ENCODE data around the gene CPNE8.

Gene CPNE8

DNA sequence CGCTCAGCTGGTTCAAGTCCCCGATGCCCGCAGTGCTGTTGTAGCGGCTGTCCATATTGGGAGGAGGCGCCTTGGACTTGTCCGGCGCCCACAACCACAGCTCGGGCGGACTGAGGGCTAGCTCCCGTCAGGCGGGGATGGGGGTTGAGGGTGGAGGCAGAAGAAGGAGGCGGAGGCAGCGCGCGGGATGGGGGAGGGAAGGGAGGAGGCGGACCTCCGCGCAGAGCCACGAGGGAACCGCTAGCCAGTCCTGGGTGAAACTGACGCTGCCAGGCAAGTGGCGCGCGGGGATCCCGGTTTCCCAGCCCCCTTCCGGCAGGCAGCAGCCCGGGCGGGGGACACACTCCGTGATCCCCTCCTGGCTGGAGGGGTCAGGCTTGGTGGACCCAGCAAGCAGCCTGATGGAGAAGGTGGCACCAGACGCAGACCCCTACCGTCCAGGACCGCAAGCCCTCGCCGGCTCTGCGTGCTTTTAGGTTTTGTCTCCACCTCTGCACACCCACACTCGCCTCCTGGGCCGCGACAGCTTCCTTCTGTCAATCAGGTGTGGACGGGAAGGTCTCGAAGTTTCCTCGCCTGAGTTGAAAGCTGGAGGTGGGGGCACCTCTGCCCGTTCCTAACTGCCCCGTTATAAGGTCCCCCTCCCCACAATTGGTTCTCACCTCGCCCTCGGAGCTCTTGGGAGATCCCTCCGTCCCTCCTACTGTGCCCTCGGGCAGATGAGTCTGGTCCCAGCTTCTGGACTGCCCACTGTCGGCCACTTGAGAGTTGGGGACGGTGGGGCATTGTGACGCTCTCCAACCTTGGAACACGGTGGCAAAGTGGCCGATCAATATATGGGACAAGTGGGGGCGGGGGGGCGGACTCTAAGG, at the start of gene CPNE8:
TSS of gene CPNE8 (minus strand) at position 112 of the 872 bp plus-strand sequence. CDS start at position 55, 57 bp downstream.
- peak within 1 kb of the TSS; percentile 79 for H3K4me3 Mint-ChIP-seq
- ATAC-seq (ENCODE audit: low read depth) (no peak), DNase-seq (ENCODE audit: low spot score in 2 of 2) (peak in 1 of 2 donors; percentile 11)
- H3K27ac Mint-ChIP-seq: no peak within 1 kb of the TSS
- peaks cover 4% of the 10 kb centered on the region for H3K36me3 Mint-ChIP-seq
- H3K9me3 Mint-ChIP-seq: peaks cover 5% of the 10 kb centered on the region
- peaks cover 16% of the 10 kb centered on the region for H3K27me3 Mint-ChIP-seq
- peaks cover 4% of the 10 kb centered on the region for H3K4me1 Mint-ChIP-seq

DNA sequence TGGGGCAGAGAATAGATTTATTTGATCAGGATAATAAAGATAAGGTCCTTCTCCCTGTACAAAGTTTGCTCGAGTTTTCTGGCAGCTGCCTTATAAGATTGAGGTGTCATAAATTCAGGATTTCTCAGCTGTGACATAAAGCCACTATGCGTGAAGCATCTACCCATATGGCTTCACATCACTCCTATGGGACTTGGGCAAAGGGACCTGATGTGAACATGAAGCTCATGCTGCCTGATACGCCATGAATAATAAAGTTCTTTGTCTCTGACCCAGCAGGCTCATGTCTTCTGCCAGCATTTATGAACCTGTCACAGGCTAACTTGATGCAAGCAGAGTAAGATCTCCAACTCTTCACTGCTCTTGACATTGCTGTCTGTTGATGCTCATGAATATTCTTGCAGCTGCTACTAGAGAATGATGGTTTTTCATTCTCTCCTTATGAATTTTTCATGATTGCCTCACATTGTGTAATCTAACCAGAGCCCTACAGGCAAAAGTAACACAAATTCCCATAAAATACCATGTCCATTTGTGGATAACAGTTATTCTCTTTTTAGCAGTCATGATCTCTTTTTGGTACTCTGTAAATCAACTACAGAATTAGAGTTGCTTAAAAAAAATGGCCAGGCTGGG, 49.0 kb upstream of the CPNE8 start:
- H3K9me3 Mint-ChIP-seq: peaks cover 5% of the 10 kb centered on the region
- no peak overlapping the region for H3K4me3 Mint-ChIP-seq
- H3K36me3 Mint-ChIP-seq: no peaks in the 10 kb centered on the region
- H3K27ac Mint-ChIP-seq: no peak overlapping the region
- H3K4me1 Mint-ChIP-seq: no peaks in the 10 kb centered on the region
- H3K27me3 Mint-ChIP-seq: no peaks in the 10 kb centered on the region
- no peak for ATAC-seq (ENCODE audit: low read depth)
- no peak for DNase-seq (ENCODE audit: low spot score in 2 of 2)

GRCh38 chr12:38949363-38949762, 44.0 kb upstream of the CPNE8 start:
- DNase-seq (ENCODE audit: low spot score in 2 of 2) (no peak), ATAC-seq (ENCODE audit: low read depth) (no peak)
- Mint-ChIP-seq H3K27ac (no peak overlapping the region), H3K4me1 (no peaks in the 10 kb centered on the region), H3K4me3 (no peak overlapping the region), H3K36me3 (no peaks in the 10 kb centered on the region), H3K9me3 (peaks cover 14% of the 10 kb centered on the region), H3K27me3 (no peaks in the 10 kb centered on the region)

- Mint-ChIP-seq H3K4me3 (no peak overlapping the region), H3K27ac (no peak overlapping the region), H3K4me1 (no peaks in the 10 kb centered on the region), H3K9me3 (peaks cover 2% of the 10 kb centered on the region), H3K27me3 (no peaks in the 10 kb centered on the region), H3K36me3 (no peaks in the 10 kb centered on the region)
- ATAC-seq (ENCODE audit: low read depth): no peak
- no peak for DNase-seq (ENCODE audit: low spot score in 2 of 2)
Observed at GRCh38 chr12:38934686-38935085, 29.3 kb upstream of the CPNE8 start.

- Mint-ChIP-seq H3K27me3 (no peaks in the 10 kb centered on the region), H3K27ac (no peak overlapping the region), H3K4me1 (no peaks in the 10 kb centered on the region), H3K36me3 (no peaks in the 10 kb centered on the region), H3K9me3 (peaks cover 2% of the 10 kb centered on the region), H3K4me3 (no peak overlapping the region)
- ATAC-seq (ENCODE audit: low read depth): no peak
- no peak for DNase-seq (ENCODE audit: low spot score in 2 of 2)
Observed at GRCh38 chr12:38934078-38934584, 28.7 kb upstream of the CPNE8 start.

GRCh38 chr12:38932320-38932719, 26.9 kb upstream of the CPNE8 start:
- Mint-ChIP-seq H3K9me3 (no peaks in the 10 kb centered on the region), H3K27me3 (no peaks in the 10 kb centered on the region), H3K4me1 (no peaks in the 10 kb centered on the region), H3K27ac (no peak overlapping the region), H3K36me3 (no peaks in the 10 kb centered on the region), H3K4me3 (no peak overlapping the region)
- no peak for DNase-seq (ENCODE audit: low spot score in 2 of 2)
- no peak for ATAC-seq (ENCODE audit: low read depth)

GRCh38 chr12:38931461-38931860, 26.1 kb upstream of the CPNE8 start:
- no peak for DNase-seq (ENCODE audit: low spot score in 2 of 2)
- H3K36me3 Mint-ChIP-seq: no peaks in the 10 kb centered on the region

GRCh38 chr12:38930990-38931389, 25.6 kb upstream of the CPNE8 start:
- no peak for ATAC-seq (ENCODE audit: low read depth)
- Mint-ChIP-seq H3K4me3 (no peak overlapping the region), H3K9me3 (no peaks in the 10 kb centered on the region), H3K27ac (no peak overlapping the region), H3K36me3 (no peaks in the 10 kb centered on the region), H3K4me1 (no peaks in the 10 kb centered on the region), H3K27me3 (no peaks in the 10 kb centered on the region)
- no peak for DNase-seq (ENCODE audit: low spot score in 2 of 2)

More at GRCh38 chr12:38931461-38931860, 26.1 kb upstream of the CPNE8 start:
- no peaks in the 10 kb centered on the region for H3K27me3 Mint-ChIP-seq
- ATAC-seq (ENCODE audit: low read depth): no peak
- no peaks in the 10 kb centered on the region for H3K9me3 Mint-ChIP-seq
- H3K27ac Mint-ChIP-seq: no peak overlapping the region
- no peak overlapping the region for H3K4me3 Mint-ChIP-seq
- H3K4me1 Mint-ChIP-seq: no peaks in the 10 kb centered on the region

DNA sequence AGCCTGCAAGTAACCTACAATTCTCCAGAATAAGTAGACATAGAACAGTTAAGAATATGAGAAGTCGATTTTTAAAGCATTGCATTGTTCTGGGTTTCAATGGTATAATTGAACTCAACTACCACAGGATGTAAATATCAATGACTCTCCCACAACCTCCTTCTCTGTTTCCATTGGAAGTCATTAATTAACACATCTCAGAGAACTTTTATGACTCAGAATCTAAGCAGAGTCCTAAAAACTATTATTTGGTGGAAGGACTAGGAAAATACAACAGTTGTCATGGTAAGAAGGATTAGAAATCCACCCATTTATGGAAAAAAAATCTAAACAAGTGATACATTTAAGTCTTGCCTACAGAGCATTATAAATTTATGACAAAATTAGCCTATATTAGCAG, 21.1 kb upstream of the CPNE8 start:
- Mint-ChIP-seq H3K4me1 (no peaks in the 10 kb centered on the region), H3K4me3 (no peak overlapping the region), H3K9me3 (peaks cover 1% of the 10 kb centered on the region), H3K36me3 (no peaks in the 10 kb centered on the region), H3K27ac (no peak overlapping the region), H3K27me3 (no peaks in the 10 kb centered on the region)
- no peak for ATAC-seq (ENCODE audit: low read depth)
- DNase-seq (ENCODE audit: low spot score in 2 of 2): no peak

DNA sequence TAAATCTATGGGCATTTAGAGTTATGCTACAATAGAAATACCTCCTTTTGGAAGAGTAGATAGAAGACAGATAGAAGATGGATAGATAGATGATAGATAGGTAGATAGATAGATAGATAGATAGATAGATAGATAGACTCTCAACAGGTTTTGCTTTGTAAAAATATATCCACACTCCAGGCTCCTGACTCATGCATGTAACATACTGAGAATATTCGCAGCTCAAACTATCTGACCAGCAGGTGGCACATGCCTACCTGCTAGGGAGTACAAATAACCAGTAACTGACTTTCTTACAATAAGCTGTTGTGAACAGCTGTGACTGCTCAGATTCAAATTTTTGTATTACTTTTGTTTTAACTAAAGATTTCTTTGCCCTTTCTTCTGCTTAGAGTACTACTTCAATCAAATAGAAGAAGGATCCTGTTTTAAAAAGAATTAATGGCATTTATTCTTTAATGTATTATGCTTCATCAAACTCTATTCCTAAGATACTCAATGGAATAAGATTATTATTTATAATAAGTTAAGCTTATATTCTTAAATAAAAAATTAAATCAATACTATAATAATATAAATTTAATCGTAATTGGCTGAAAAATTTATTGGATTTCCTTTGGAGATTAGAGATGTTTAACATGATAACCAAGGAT, 15.8 kb upstream of the CPNE8 start:
- ATAC-seq (ENCODE audit: low read depth): no peak
- H3K9me3 Mint-ChIP-seq: peaks cover 4% of the 10 kb centered on the region
- no peaks in the 10 kb centered on the region for H3K36me3 Mint-ChIP-seq
- H3K27ac Mint-ChIP-seq: no peak overlapping the region
- no peak for DNase-seq (ENCODE audit: low spot score in 2 of 2)
- H3K27me3 Mint-ChIP-seq: no peaks in the 10 kb centered on the region
- no peaks in the 10 kb centered on the region for H3K4me1 Mint-ChIP-seq
- no peak overlapping the region for H3K4me3 Mint-ChIP-seq

DNA sequence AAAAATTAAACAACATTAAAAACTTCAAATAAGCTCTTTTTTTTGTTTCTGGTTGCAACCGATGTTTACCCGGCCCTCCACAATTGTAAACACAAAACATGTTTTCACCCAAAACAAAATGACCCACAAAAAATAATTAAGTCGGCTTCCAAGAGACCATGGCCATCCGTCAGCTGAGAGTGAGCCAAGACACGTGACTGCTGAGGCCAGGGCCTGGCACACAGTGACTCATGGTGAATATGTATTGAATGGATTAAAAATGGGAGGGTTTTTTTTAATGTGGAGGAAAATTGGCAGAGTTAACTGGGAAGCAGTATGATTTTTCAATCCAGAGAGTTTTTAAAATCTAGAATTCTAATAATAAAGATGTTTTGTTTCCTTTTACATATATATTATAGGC, 13.8 kb upstream of the CPNE8 start:
- Mint-ChIP-seq H3K4me3 (no peak overlapping the region), H3K27ac (no peak overlapping the region), H3K9me3 (peaks cover 5% of the 10 kb centered on the region), H3K27me3 (no peaks in the 10 kb centered on the region), H3K36me3 (no peaks in the 10 kb centered on the region), H3K4me1 (no peaks in the 10 kb centered on the region)
- DNase-seq (ENCODE audit: low spot score in 2 of 2) (no peak), ATAC-seq (ENCODE audit: low read depth) (no peak)

DNA sequence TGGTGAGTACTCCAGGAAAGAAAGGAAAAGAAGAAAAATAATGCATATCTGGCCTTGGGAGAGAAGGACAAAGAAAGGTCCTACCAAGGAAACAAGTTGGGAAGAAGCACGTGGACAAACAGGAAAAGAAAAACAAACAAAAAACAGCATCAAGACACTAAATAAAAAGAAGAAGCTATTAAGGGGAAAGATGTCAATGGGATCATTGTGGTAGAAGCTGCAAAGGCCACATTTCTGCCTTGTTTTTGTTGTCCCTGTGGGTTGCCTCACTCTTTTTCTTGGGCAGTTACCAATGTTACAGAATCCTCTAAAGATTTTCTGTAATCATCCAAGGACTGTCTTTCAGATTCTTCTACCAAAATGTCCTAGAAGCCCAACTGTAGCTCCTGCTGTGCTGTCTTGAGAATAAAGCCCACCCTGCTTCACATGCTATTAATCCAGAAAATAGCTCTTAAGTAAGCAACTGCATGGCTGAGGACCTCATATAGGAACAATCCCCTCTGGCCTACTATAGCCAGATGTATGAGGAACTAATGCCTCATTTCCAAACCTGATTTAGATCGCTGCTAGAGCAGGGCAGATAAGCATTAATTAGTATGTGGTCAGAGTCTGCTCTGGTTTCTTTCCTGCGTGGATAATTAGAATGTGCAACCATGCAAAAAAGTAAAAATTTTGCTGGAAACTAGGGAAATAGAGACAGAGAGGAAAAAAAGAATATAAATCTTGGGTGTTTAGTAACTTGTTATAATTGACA, 10.2 kb upstream of the CPNE8 start:
- DNase-seq (ENCODE audit: low spot score in 2 of 2) (no peak), ATAC-seq (ENCODE audit: low read depth) (no peak)
- H3K27ac Mint-ChIP-seq: no peak overlapping the region
- no peak overlapping the region for H3K4me3 Mint-ChIP-seq
- peaks cover 8% of the 10 kb centered on the region for H3K9me3 Mint-ChIP-seq
- peaks cover 2% of the 10 kb centered on the region for H3K27me3 Mint-ChIP-seq
- H3K4me1 Mint-ChIP-seq: no peaks in the 10 kb centered on the region
- H3K36me3 Mint-ChIP-seq: no peaks in the 10 kb centered on the region

- Mint-ChIP-seq H3K4me3 (no peak overlapping the region), H3K27ac (no peak overlapping the region), H3K36me3 (no peaks in the 10 kb centered on the region), H3K4me1 (peaks cover under 1% of the 10 kb centered on the region), H3K9me3 (peaks cover 6% of the 10 kb centered on the region), H3K27me3 (peaks cover 4% of the 10 kb centered on the region)
- no peak for DNase-seq (ENCODE audit: low spot score in 2 of 2)
- no peak for ATAC-seq (ENCODE audit: low read depth)
Observed at GRCh38 chr12:38912116-38912515, 6.7 kb upstream of the CPNE8 start.

Measured in memory B cell (primary cell).